ENCODE data around the gene BIN1.

The BIN1 gene

DNA sequence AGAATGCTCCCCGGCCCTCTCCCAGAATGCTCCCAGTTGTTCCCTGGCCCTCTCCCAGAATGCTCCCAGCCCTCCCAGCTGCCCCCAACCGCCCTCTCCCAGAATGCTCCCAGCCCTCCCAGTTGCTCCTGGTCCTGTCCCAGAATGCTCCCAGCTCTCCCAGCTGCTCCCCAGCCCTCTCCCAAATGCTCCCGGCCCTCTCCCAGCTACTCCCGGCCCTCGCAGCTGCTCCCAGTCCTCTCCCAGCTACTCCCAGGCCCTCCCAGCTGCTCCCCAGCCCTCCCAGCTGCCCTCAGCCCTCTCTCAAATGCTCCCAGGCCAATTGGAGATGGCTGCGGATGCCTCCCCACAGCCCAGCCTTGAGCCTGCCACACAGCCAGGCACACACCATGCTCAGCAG, 31.1 kb downstream of the BIN1 start:
- no peak for DNase-seq (ENCODE audit: low spot score)

DNA sequence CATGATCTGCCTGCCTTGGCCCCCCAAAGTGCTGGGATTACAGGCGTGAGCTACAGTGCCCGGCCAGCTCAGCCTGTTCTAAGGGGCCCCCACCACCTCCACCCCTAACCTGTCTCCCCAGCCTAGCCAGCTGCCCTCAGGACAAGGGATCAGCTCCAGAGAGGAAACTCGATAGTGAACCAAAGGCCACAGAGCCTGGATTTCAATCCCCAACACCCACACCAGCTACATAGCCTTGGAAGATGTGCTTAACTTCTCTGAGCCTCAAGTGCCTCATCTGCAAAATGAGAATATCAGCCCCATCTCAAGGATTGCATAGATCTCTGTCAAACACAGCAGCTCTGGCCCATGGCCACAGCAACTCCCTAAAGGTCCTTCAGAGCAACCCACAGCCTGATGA, 32.0 kb downstream of the BIN1 start:
- no peak for DNase-seq (ENCODE audit: low spot score)

- no peak for DNase-seq (ENCODE audit: low spot score)
Measured at GRCh38 chr2:127074358-127074757, 32.6 kb downstream of the BIN1 start.

GRCh38 chr2:127072970-127073369, 34.0 kb downstream of the BIN1 start:
- DNase-seq (ENCODE audit: low spot score): no peak

DNA sequence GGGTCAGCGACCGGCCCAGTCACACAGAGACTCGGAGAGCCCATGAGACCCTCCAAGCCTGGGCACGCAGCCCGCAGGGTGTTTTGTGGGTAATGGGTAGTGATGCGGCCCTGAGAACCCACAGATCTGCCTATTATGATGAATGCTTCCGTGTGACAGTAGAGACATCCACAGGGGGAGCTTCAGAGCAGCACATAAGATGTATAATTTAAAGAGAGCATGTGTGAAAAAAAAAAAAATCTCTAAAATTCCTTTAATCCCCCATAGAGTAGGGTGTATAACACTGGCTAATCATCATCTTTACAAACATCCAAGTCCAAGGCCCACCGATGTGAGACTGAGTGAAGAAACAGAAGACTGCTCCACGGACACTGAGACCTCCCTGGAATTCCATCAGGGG, 34.6 kb downstream of the BIN1 start:
- DNase-seq (ENCODE audit: low spot score): no peak

DNA sequence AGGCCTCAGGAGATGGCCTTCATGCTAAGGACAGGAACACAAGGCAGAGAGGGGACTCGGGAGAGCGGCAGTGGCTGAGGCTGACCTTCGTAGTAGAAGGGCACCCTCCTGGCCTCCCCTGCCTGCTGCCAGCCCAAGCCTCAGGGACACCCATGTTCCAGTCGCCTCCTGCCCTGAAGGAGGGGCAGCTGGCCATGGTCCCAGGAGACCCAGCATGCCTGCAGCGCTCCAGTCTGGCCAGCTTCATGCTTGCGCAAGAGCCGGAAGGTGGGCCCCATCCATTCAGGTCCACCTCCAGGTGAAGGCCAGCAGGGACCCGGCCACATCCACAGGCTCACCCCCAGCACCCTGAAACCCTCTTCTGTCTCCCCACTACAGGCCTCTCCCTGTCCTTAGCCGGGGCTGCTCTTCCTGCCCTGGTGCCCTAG, 35.0 kb downstream of the BIN1 start:
- no peak for DNase-seq (ENCODE audit: low spot score)

DNA sequence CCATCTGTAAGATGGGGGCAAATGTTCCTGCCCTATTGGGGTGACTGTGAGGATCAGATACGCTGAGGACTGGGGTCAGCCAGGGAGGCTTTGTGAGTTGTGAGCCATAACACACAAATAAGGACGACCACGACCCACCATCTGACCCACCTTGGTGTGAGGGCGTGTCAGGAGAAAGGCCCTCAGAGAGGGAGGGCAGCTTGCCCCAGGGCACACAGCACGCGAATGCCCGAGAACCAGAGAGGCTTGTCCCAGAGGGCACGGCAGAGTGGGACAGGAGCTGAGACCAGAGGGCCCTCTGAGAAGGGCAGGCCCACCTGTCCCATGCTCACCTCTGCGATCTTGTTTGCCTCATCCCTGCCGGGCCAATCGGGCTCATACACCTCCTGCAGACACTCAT, 36.7 kb downstream of the BIN1 start:
- DNase-seq (ENCODE audit: low spot score): no peak

- DNase-seq (ENCODE audit: low spot score): no peak
Measured at GRCh38 chr2:127069536-127069935, 37.4 kb downstream of the BIN1 start.

DNA sequence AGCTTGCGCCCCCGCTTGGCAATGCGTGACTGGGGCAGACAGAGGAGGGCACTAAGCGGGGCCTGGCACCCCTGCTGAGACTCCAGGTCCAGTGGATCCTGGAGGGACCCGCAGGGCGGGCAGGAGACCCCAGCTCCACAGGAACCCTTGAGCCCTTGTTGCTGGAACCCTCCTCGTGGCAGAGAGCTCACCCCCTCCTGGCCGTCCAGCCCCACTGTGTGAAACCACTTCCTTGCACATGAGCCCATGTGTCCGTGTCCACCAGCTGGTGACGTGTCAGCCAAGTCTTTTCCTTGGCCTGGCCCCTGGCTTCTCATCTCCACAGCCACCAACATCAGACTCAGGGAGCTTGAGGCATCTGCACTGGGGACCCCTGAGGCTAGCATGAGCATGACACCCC, 38.0 kb downstream of the BIN1 start:
- DNase-seq (ENCODE audit: low spot score): no peak

DNA sequence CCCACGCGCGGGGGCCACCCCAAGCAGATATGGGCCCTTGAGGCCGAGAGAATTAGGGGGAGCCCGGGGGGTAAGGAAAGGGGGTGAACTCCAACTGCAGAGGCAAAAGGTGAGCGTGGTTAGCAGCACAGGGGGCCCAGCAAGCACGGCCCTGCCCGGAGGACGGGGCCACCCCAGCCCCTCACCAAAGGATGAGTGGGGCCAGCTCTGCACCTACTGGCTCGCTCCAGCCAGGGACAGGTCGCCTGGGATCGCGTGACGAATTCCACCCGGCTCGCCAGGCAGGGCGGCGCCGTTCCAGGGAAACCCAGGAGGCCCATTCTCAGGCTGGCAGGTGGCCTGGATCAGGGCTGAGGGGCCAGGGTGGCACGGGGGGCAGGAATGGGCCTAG, 38.6 kb downstream of the BIN1 start:
- DNase-seq (ENCODE audit: low spot score): no peak

DNA sequence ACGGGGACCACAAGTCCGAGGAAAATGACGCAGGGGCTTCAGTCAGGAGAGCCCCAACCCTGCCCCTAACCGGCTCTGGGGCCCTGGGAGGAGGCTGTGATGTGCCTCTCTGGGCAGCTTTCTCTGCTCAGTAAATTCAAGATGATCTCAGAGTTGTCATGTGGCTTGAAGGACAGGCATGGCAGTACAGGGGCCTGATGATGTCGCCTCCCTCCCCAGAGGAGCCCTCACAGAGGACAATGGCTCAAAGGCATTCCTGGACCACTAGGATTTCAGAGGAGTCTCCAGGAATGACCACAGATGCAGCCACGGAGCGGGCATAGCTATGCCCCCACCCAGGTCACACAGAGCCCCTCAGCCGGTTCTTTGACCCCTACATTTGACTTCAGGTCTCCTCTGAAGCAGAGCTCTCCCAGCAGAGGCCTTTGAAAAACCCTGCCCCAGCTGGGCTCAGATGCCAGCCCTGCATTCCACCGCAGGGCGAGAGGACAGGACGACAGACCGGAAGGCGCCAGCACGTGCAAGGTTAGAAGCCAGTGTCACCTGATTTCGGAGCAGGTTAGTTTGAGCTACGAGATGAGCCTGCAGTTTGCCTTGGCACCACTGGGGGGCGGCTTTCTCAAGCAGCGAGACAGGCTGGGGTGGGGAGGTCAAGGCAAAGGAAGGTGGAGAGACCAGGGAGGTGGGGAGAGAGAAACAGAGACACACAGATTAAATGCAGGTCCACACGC, 39.2 kb downstream of the BIN1 start:
- DNase-seq (ENCODE audit: low spot score): peak; percentile 93

DNA sequence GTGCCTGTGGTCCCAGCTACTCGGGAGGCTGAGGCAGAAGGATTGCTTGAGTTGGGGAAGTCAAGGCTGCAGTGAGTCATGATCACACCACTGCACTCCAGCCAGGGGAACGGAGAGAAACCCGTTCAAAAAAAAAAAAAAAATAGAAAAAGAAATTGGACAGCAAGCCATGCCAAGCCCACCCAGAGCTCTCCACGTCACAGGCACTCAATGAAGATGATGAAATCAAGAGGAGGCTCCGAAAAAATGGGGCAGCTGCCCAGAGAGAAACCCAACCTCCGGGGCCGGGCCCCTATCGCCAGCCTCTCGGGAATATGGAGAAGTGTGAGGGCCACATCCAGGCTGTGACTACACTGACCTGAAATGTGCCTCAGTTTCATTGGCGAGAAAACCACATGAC, 40.0 kb downstream of the BIN1 start:
- DNase-seq (ENCODE audit: low spot score): no peak

DNA sequence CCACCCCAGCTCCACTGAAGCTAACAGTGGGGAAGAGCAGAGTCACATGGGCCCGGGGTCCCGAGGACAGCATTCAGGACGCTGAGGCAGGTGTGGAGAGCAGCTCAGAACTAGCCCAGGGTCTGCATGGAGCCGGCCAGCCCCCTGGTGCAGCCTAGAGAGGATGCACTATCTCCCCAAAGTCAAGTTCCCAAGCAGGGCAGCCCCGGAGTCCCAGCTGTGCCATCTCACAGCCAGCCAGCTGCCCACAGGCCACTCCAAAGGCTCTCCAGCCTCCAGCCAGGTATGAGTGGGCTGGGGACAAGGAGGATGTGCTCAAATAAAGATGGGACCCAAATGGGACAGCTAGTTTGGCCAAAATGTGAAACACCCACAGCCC, 41.0 kb downstream of the BIN1 start:
- no peak for DNase-seq (ENCODE audit: low spot score)

- no peak for DNase-seq (ENCODE audit: low spot score)
Measured at GRCh38 chr2:127065299-127065939, 41.5 kb downstream of the BIN1 start.

DNA sequence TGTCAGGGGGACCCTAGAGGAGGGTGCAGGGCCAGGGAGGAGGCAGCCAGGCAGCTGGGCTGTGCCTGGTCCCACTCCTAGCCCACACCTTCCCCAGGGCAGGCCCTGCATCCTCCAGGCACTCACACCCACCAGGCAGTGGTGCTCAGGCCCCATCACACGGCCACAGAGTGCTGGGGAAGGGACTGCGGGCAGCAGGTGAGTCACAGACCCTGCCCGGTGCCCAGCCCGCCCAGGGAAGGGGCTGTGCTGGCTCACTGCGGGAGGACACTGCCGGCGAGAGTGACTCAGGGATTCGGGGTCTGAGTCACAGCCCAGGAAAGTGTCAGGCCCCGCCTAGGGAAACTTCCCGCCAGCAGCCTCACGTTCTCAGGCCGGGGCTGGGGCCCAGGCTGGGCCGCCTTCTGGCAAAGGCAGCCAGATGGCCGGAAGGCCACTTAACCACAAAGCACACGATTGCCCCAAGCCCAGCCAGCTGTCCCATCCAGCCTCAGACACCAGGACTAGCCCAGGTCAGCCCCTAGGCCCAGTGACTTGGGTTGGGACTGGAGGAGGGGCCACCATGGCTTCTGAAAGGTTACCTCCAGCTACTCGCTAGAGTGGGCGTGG, 42.2 kb downstream of the BIN1 start:
- peak; percentile 81 for DNase-seq (ENCODE audit: low spot score)

DNA sequence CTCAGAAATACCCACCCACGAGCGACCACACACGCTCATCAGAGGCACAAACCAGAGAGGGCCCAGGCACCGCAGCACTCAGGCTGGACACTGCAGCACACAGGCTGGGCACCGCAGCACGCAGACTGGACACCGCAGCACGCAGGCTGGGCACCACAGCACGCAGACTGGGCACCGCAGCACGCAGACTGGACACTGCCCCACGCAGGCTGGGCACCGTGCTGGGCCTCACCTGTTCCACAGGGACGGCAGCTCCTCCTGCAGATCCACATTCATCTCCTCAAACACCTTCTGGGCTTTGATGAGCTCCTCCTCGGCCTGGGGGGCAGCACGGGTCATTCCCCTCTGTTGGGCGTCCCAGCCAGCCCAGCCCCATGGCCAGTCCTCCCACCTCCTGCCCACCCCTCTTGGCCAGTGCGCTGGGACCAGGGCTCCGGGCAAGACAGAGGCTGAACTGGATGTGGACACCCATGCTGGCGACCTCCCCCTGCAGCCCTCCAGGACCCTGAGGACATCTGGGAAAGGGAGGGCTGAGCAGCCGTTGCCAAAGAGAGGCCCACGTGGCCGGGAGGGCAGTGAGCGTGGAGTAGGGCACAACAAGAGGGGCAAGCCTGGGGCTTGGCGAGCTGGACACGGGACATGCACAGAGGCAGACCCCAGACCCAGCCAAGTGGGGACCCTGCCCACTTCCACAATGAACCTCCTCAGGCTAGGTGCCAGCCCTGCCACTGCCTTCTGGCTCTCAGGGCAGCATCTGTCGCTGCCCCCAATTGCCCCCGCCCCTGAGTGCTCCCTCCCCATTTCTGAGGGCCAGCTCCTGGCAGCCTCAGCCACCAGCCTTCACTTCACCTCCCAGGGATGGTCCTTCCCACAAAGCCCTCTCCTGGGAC, 43.0 kb downstream of the BIN1 start:
- no peak for DNase-seq (ENCODE audit: low spot score)

DNA sequence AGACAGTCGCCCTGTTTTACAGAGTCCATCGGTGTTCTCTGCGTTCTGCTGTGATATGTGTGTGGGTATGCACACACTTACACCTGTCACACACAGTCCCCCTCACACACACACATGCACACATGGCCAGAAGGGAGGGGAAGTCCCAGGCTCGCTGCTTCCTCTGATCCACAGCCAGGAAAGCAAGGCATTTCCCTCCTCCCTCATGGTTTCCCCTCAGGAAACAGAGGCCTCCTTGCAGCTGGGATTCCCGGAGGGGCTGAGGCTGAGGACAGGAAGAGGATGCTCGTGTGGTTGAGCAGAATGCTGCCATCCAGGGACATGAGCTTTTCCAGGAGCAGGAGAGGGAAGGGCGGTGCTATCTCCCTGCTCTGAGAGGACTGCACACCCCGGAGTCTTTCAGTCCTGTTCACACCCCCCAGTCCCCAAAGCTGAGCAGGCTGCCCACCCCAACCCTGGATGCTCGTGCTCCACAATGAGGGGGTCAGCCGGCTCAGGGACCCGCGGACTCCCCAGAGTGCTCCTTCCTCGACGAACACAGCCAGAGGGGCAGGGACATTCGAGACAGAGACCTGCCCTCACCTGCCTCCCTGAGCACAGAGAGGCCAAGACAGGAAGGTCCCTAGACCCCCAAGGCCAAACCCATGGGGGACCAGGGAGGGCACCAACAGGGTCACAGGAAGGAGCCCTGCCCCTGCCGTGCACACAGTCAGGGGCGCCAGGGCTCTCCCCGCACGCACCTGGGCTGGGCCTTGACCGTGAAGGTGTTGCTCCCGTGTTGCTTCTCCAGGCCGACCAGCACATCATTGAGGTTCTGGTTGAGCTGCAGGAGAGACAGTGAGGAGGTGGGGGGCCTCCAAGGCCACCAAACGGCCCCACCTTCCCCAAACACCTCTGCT, 45.3 kb downstream of the BIN1 start:
- DNase-seq (ENCODE audit: low spot score): no peak

GRCh38 chr2:127060264-127060945, 46.5 kb downstream of the BIN1 start:
- DNase-seq (ENCODE audit: low spot score): no peak

DNA sequence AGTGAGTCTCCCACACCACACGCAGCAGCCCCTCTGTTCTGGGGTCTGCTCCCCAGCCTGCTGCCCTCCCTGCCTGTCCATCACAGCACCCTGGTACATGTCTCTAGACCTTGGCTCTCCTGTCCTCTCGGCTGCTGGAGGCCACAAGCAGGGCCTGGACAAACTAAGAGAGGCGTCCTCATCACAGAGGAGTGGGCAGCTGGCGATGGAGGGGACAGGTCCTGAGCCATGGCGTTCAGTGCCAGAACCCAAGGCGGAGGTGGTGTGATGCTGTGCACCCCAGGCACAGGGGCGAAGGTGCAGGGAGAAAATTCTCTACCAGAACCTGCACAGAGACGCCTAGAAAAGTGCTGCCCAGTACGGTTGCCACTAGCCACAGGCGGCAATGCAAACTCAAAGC, 47.4 kb downstream of the BIN1 start:
- no peak for DNase-seq (ENCODE audit: low spot score)

DNA sequence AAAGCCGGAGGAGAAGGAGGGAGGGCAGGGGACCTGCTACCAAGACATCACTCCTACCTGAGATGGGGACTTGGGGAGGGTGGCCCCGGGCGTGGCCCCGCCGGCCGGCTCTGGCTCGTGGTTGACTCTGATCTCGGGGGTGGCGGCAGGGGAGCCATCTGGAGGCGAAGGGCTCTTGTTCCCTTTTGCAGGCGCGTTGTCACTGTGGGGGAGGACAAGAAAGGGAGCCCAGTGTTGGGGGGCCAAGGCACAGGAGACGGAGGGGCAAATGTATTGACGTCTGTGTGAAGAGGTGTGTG, 48.1 kb downstream of the BIN1 start:
- no peak for DNase-seq (ENCODE audit: low spot score)

- no peak for DNase-seq (ENCODE audit: low spot score)
Measured at GRCh38 chr2:127058246-127058953, 48.6 kb downstream of the BIN1 start.

Measured in iPS-NIHi11 (cell line).